ENCODE results near the gene NKD2. TPM values are rescaled to one million over a fixed set of nuclear protein-coding genes. Genes with fewer than 3 reads are reported as not detected.

Gene NKD2
- total and polyA plus RNA-seq, 9 of the 15 experiments (the other 6 are each of a cell fraction or from before 2014, with no cell fraction given), result 0.09 to 0.64 (median 0.27) TPM; not detected in 5

- no peak overlapping the region for H2AFZ ChIP-seq (ENCODE audit: low read depth, low read length)
- no peak overlapping the region for H3K4me3 ChIP-seq
- ATAC-seq, result peak; percentile 94
- peaks cover 0 to 12% of the 10 kb centered on the region in 2 experiments; a peak in 1 of 5 replicates for H3K4me1 ChIP-seq (replicated peaks in 1 of 2; ENCODE audit: control insufficient read depth in 2 of 2, insufficient read depth in 2 of 2, low read length in 2 of 2)
- H3K9ac ChIP-seq (ENCODE audit: insufficient read depth in 1 of 2, low read depth in 2 of 2, low read length in 2 of 2), result no peak overlapping the region
- H3K36me3 ChIP-seq (ENCODE audit: control insufficient read depth, insufficient read depth, low read length), result no peaks in the 10 kb centered on the region
- DNase-seq (ENCODE audit: extremely low read depth in 1 of 4, low spot score in 3 of 4), result peak; percentile 52 to 71 (median 67)
- no peak overlapping the region for H3K4me2 ChIP-seq (ENCODE audit: insufficient read depth, low read length)
- 7% methylated on average over 19 of the region's 27 CpGs for WGBS (ENCODE audit: insufficient coverage, low coverage, missing lambda C conversion rate)
- no peaks in the 10 kb centered on the region for H3K79me2 ChIP-seq (ENCODE audit: control insufficient read depth, insufficient read depth, low read length)
- CTCF ChIA-PET (ENCODE audit: low intra/inter-chr PET ratio), result no interaction called here
- intact Hi-C loops (cut with micrococcal nuclease) (loop anchor here (5.0 kb wide), 1 partner anchor 60 kb away; no protein-coding TSS in a partner anchor), in situ Hi-C loops (cut with MboI) (no loop called here)
- POLR2A ChIA-PET, result interaction anchor here (0.6 kb wide), 1 partner anchor 14 kb away, joined by 4 read pairs; no protein-coding TSS in a partner anchor
- no peaks in the 10 kb centered on the region for H3K9me3 ChIP-seq (replicated peaks; ENCODE audit: control insufficient read depth, insufficient read depth, low read depth, low read length)
- H4K20me1 ChIP-seq (replicated peaks; ENCODE audit: control insufficient read depth, insufficient read depth, low read length), result no peaks in the 10 kb centered on the region; the same call in 1 of the 2 replicates
- peak; percentile 48 for FAIRE-seq
- H3K9me1 ChIP-seq (ENCODE audit: control insufficient read depth, insufficient read depth, low read length), result no peaks in the 10 kb centered on the region
- H3K27ac ChIP-seq (ENCODE audit: extremely low read depth, low read depth, low read length), result no peak overlapping the region
- peaks cover 28 to 42% of the 10 kb centered on the region in 2 experiments for H3K27me3 ChIP-seq (ENCODE audit: control insufficient read depth in 2 of 2, insufficient read depth in 2 of 2, low read length in 2 of 2)
- no TSS peak for BruUV-seq (replicated peaks)
- TF ChIP-seq REST (IDR thresholded peaks at IDR 0.05; ENCODE audit: borderline replicate concordance) (peak; percentile 19; the same call in 1 of the 2 replicates), REST (CRISPR knock-in tag; IDR thresholded peaks at IDR 0.05; ENCODE audit: low read depth) (no peak), HDAC2 (IDR thresholded peaks at IDR 0.05) (no peak), RAD21 (CRISPR knock-in tag; conservative IDR thresholded peaks at IDR 0.05 in 1 of 2, IDR thresholded peaks at IDR 0.05 in 1 of 2) (peak; percentile 45 to 53), ZBTB7A (IDR thresholded peaks at IDR 0.05; ENCODE audit: borderline replicate concordance, control insufficient read depth, low read depth, low read length) (peak; percentile 83), VEZF1 (CRISPR knock-in tag; IDR thresholded peaks at IDR 0.05) (peak; percentile 17; the same call in 1 of the 2 replicates)
- TF ChIP-seq, protein P1, sequence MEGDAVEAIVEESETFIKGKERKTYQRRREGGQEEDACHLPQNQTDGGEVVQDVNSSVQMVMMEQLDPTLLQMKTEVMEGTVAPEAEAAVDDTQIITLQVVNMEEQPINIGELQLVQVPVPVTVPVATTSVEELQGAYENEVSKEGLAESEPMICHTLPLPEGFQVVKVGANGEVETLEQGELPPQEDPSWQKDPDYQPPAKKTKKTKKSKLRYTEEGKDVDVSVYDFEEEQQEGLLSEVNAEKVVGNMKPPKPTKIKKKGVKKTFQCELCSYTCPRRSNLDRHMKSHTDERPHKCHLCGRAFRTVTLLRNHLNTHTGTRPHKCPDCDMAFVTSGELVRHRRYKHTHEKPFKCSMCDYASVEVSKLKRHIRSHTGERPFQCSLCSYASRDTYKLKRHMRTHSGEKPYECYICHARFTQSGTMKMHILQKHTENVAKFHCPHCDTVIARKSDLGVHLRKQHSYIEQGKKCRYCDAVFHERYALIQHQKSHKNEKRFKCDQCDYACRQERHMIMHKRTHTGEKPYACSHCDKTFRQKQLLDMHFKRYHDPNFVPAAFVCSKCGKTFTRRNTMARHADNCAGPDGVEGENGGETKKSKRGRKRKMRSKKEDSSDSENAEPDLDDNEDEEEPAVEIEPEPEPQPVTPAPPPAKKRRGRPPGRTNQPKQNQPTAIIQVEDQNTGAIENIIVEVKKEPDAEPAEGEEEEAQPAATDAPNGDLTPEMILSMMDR (IDR thresholded peaks at IDR 0.05 in 2 of 3, conservative IDR thresholded peaks at IDR 0.05 in 1 of 3; ENCODE audit: insufficient read depth in 2 of 3, low read depth in 1 of 3, low read length in 3 of 3), result peak; percentile 47 to 61 (median 50)
Observed at GRCh38 chr5:982377-983237, 26.0 kb upstream of the NKD2 start.

All from K562 (cell line).